HG02588 (cell line): ENCODE results near the gene PFKFB3.
"Not testable (repeated sequence)": the region's sequence is repeated elsewhere in the genome, so short reads cannot be mapped to it uniquely, and the experiment has no call there.

ENCODE experiments used
- ATAC-seq: cut with Tn5 transposase; IDR thresholded peaks from one replicate; pipeline ENCODE4 v1.9.1; 2021; ENCODE audit warnings: mild to moderate bottlenecking, moderate library complexity; ENCODE audit not compliant: unreplicated experiment

Gene PFKFB3

DNA sequence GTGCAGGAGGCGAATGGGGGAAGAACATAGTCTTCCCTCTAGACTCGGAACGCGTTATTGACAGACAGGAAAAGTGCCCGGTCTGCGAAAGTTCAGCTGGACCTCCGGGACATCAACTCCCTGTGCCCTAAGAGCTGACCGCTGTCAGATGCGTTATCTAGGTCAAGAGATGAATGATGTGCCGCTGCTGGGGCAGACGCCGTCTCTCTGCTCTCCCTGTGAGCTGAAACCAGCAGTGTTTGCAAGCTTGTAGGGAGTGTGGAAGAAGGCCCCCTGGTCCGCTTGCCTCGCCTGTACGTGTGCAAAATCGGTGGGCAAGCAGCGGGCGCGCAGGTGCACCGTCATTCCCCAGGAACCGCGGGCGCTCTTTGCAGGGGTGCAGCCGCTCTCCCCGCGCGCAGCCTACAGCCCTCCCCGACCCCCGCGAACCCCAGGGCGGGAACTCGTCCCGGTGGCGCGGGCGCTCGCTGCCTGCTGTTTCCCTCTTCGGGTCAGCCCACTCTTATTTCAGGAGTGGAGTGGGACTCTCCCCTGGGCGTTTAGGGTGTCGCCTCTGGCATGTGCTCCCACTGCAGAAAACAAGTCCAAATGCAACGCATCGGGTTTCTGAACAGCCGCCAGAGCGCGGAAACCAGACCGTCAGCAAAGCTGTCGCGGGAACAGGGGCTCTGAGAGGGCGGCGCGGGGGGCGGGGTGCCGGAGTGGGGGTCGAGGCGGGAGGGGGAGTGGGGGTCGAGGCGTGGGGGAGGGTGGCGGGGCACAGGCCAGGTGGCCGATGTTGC lies 1.8 kb upstream of the PFKFB3 start:
- no peak for ATAC-seq

DNA sequence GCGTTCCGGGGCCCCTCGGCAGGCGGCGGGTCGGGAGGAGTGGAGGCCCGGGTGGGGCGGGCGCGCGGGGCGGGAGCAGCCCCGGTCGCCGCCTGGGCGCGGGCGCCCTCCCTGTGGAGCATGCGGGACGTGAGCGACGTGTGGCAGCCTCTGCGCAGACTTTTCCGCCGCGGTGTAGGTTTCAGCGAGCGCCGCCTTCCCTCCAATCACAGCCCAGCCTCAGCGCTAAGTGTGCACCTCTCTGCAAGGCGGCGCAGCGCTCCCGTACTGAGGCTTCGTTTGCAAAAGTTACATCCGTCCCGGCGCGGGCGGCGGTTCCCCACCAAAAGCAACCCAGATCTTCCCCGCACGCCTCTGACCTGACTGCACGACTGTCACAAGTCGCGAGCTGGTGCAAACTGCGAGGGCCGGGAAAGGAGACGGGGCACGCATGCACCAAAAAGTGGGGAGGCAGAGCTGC lies 1.2 kb upstream of the PFKFB3 start:
- peak; percentile 36 for ATAC-seq

DNA sequence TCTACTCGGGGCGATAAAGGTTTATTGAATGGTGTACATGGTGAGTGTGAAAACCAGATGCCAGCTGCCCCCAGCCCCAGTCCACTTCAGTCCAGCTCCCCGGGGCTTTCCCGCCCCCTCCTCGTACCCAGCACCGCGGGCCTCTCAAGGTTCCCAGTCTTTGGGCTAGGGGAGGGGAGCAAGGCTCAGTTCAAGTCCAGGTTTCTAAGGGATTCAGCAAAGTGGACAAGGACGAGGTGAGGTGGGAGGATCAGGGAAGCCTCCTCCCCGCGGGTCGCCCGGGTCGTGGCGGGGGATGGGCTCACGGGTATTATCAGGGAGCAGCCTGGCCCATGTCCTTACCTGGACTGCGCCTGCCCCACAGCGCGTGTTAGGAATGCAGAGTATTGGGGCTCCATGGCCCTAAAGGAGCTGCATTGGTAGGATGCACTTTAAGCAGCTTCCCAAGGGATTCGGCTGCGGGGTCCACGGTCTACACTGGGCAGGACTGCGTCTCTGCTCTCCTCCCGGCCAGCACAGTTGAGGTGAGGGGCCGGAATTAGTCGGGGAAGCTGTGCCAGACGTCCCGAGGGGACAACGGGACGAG lies 541 bp upstream of the PFKFB3 start:
- ATAC-seq = no peak

DNA sequence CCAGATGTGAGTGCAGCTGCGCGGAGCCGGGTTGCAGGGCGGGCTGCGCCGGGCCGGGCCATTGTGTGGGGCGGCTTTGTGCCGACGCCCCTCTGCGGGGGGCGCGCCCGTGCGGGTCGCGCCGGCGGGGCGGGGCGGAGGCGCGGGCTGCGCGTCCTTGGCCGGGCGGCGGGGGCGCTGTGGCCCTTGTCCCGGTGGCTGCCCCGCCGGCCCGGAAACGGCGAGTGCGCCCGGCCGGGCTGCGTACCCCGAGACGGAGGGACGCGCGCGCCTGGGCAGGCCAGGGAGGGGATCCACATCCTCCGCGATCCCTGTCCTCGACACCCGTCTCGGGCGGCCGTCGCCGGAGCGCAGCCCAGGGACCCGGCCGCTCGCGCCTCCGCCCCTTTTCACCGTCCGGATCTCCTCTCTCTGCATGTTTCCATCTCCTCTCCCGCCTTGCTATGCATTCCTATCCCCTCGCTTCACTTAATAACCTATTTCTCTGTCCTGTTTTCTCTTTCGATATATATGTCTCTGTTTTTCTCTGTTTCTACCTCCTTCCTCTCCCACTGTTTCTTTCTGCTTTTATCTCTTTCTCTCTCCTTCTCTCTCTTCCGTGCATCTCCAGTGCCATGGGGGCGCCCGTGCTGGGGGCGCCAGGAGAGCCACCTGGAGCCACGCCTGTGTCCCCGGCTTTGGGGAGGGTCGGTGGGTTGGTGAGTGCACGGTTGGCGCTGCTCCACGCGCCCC lies 765 bp downstream of the PFKFB3 start:
- peak; percentile 45 for ATAC-seq

DNA sequence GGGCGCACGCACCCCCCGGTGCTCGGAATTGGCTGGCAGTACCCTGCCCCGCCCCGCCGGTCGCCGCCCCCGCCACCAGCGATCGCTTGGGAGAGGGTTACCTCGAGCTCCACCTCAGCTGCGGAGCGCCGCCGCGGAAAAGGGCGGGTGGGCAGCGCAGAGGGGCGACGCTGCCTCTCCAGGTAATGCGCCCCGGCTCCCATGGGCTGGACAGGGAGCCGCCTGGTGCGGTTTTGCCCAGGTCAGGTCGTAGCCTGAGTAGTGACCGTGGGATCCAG lies 1.3 kb downstream of the PFKFB3 start:
- ATAC-seq = no peak

DNA sequence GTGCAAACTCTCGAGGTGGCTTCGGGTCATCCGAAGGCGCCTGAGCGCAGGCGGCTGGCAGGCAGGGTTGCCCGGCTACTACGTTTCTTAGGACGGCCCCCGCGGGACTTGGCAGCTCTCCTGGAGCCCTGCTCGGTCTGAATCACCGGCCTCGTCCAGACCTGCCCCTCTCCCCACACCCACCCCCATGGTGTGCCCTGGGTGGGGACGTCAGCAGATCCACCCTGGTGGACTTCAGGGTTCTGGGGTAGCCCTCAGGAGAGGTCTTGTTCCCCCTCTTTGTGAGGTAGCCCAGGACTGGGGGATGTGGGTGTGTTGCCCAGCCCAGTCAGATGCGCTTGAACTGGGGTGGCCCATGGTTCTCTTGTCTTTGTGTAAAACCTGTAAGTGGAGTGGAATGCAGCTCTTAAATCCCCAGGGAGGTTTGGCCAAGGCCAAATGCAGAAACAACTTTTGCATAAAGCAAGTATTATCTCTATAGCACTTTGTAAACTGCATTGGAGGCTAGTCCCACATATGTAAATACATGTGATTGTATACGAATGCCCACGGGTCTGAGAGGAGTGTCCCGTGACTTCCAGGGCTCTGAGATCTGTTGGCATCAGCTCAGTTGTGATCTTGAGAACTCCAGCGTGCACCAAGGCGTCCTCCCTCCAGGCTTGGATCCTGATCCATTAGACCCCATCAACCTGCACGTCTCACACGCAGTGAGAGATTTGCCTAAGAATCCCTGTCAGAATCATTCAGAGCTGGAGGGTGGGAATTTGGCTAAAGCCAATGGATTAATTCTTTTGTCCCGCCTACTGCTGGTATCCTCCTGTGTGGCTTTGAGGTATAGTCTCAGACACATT lies 1.8 kb downstream of the PFKFB3 start:
- ATAC-seq = no peak

DNA sequence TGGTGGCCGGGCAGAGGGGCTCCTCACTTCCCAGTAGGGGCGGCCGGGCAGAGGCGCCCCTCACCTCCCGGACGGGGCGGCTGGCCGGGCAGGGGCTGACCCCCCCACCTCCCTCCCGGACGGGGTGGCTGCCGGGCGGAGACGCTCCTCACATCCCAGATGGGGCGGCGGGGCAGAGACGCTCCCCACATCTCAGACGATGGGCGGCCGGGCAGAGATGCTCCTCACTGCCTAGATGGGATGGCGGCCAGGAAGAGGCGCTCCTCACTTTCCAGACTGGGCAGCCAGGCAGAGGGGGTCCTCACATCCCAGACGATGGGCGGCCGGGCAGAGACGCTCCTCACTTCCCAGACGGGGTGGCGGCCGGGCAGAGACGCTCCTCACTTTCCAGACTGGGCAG lies 3.8 kb downstream of the PFKFB3 start:
- not testable (repeated sequence) for ATAC-seq

DNA sequence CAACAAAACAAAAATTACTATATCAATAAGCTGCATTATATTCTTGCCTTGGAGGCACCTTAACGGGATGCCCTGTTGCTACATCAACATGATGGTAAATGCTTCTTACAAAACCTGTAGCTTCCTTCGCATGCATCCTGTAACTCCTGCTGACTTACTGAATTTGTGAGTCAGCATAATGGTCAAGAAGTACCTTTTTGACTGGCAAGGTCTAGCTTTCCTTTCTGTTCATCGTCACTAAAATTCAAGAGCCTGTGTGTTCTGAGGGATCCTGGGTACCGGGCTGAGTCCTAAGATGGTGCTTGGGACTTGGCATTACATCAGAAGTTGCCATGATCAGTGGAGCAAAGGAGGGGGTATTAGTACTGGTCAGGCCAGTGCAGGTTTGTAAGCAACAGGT lies 4.9 kb downstream of the PFKFB3 start:
- ATAC-seq = no peak

DNA sequence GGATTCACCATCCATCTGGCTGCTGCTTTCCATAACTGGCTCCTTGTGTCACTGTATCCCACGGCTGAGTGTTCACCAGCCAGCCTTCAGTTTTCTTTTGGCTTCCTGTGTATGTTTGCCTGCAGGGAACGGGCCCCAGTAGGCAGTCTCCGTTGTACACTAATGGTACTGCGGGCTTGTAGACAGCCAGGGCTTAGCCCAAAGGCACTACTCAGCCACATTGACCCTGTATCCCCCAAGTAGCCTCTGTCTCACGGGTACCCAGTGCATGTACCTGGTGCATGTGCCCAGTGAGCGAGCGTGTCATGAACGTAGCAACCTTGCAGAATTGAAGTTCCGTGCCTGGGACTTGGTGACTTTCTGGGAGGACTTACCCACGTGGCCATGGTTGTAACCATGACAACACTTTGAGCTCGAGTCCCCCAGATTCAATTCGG lies 6.1 kb downstream of the PFKFB3 start:
- ATAC-seq = no peak

DNA sequence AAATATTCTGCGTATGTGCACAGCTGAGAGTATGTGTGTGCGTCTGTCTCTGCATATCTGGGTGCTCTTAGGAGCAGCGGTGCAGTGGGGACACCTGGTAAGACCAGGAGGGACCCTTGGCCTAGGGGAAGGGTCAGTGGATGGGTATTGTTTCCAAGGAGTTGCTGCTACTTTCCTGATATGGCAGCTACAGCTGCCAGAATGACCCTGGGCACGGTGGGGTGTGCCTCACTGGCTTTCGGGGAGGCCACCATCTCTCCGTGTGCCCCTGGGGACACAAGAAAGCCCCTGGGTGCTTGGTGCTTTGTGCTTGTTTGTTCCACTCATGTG lies 8.6 kb downstream of the PFKFB3 start:
- ATAC-seq = no peak

DNA sequence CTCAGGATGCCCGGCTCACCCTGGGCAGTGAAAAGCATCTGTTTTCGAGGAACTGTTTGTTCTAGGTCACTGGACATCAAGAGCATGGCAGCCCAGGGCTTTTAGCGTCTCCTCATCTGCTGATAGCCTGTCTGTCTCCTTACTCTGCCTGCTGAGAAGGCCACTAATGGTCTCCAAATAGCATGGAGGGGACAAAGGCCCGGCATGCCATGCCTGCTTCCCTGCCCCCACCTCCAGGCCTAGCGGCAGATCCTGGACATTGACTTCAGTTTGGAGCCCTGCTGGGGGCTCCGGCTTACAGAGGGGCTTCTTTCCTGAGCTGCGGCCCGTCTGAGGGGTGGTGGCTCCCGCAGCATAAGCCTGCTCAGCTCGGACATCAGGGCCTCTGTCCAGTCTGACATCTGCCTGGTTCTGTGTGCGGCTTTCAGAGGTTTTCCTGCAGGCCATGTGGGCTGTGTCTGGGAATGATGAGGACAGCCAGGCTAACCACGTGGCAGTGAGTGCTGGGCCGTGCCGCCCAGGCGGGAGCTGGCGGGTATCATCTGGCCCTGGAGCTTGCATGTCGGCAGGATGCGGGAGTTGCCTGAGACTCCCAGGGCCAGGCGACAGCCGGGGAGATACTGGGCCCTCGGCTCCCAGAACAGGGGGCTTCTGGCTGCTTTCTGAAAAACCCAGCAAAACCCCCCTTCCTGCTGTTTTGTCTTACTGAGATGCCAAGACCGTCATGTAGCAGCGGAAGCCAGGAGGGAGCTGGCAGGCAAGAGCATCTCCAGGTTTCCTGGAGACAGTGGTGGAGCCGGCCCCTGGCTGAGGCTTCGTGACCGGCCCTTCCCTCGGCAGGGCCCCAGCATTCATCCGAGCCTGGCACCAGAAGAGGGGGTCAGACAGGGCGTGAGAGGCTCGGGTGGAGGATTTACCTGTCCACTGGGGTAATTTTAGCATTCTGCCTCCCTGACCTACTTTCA lies 9.2 kb downstream of the PFKFB3 start:
- ATAC-seq = no peak

DNA sequence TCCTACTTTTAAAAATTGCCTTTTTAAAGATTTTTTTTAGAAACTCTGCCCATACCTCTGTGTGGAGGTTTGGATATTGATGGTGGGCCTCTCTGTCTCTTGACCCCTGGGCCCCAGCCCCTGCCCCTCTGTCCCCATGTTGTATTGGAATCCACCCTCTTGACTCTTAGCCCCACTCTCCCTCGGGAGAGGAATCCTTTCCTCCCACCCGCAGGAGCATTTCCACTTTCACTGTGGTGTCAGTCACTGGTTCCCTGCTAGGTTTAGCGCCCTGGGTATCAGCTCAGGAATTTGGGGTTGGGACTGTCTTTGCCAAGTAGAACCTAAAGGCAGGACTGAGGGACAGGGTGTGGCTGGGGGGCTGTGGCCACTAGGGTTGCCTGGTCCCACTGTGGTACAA lies 10.1 kb downstream of the PFKFB3 start:
- ATAC-seq = no peak

DNA sequence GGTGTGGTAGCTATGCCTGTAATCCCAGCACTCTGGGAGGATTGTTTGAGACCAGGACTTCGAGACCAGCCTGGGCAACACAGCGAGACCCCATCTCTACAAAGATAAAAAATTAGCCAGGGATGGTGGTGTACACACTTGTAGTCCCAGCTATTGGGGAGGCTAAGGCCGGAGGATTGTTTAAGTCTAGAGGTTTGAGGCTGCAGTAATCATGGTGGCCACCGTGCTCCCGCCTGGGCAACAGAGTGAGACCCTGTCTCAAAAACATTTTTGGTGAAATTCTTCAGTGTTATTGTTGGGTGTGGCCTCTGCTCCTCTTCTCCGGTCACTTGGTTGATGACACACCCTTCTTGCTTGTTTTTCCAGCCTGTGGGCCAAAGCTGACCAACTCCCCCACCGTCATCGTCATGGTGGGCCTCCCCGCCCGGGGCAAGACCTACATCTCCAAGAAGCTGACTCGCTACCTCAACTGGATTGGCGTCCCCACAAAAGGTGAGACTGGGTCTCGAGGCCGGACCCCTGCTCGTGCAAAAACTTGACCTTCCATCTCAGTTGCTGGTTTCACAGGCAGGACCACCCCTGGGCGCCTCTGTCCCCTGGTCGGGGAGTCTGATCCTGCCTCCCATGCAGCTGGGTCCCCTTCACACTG lies 10.6 kb downstream of the PFKFB3 start:
- ATAC-seq = no peak

DNA sequence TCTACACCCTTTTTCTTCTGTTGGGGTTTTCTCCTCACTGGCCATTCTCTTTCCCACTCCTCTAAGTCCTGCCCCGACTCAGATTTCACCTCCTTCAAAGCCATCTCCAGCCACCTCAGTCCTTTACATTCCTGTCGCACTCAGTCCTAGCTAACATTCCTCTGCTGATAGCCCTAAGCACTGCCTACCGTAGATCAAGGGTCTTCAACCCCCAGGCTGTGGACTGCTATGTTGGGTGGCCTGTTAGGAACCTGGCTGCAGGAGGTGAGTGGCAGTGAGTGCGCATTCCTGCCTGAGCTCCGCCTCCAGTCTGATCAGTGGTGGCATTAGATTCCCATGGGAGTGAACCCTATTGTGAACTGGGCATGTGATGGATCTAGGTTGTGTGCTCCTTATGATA lies 11.2 kb downstream of the PFKFB3 start:
- no peak for ATAC-seq

DNA sequence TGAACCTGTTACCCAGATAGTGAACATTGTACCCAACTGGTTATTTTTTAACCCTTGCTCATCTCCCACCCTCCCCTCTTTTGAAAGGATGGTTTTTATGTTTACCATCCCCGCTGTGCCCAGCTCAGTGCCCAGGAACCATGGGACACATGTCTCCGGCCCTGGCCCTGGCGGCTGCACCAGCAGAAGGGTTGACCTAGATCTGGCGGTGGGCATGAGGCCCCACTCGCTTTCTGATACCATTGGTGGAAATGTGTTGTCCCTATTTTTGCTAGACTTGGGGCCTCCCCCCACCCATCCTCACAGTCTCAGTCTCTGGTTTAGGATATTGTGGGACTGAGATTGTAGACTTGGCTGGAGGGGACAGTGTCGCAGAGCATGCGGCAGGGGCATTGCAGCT lies 11.9 kb downstream of the PFKFB3 start:
- ATAC-seq = no peak

DNA sequence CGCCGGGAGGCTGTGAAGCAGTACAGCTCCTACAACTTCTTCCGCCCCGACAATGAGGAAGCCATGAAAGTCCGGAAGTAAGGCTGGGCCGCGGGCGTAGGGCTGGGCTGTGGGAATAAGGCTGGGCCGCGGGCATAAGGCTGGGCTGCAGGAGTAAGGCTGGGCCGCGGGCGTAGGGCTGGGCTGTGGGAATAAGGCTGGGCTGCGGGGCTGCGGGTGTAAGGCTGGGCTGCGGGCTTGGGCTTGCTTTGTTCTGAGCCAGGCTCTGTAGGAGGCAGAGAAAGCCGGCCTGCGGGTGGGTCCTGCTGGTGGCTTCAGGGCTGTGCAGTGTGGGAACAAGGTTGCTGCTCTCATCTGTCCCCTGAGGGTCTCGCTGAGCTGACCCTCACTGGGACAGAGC lies 12.5 kb downstream of the PFKFB3 start:
- ATAC-seq = no peak

DNA sequence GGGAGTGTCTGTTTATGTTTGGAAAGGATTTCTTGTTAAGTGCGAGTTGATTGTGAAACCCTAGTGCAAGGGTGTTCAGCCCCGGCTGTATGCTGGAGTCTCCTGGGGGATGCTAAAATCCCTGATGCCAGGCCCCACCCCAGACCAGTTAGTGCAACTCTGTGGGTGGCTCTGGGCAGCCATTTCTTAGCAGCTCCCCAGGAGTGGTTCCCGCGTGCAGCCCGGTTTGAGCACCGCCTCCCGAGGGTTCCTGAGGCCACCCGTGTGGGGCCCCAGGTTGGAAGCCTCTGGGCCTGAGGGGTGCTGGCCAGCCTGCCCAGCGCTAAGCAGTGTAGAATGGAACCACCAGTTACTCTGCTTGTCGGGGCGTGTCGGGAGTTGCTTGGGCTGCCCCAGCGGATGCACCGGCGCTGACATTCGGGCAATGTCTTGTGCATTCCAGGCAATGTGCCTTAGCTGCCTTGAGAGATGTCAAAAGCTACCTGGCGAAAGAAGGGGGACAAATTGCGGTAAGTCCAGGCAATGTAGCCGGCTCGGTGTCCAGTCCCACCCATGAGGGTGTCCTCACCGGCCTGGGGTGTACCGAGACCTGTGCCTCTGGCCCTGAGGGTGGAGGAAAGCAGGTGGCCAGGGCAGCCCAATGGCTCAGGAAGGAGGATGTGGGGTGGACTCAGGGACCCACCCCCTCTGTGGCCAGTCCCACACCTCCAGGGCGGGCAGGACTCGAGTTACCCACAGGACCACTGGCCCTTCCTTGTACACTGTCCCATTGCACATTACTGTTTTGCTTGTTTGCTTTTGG lies 13.2 kb downstream of the PFKFB3 start:
- ATAC-seq = no peak

DNA sequence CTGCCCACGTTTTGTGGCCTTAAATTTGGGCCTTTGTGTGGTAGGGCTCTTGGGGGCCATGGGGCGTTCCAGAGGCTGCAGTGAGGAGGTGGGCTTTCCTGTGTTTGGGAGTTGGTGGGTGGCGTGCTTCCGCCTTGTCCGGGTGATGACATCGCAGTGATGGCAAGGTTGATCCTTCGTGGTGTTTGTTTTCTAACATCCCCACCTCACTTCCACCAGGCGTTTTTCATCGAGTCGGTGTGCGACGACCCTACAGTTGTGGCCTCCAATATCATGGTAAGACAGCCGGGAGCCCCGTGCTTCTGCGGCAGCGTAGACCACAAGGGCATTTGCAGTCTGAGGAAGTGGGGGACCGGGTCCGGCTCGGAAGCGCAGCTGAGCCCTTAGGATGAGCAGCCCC lies 14.2 kb downstream of the PFKFB3 start:
- no peak for ATAC-seq

DNA sequence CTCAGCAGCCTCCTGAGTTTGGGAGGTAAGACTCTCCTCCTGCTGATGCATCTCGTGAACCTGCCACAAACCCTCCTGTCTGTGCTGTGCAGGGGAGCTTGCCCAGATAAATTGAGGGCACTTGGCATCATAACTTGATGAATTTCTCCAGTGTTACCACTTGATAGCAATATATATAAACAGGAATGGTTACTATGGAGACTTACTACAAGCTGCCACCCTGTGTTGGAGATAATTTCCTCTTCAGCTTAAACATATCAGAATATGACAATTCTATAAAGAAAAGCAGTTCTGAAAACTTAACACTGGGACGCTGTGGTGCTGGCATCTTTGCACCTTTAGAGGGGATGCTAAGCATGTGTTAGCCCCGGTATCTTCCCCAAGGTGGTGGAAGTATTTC lies 14.9 kb downstream of the PFKFB3 start:
- ATAC-seq = no peak
